ENCODE data around the gene BMS1. TPM values are rescaled to one million over a fixed set of nuclear protein-coding genes. Genes with fewer than 3 reads are reported as not detected.
A peak's percentile ranks its signal among the peaks of the same experiment; 100 is the strongest.
"Not testable (repeated sequence)": the region's sequence is repeated elsewhere in the genome, so short reads cannot be mapped to it uniquely, and the experiment has no call there.

Gene BMS1
- polyA plus RNA-seq, 3 donors, result 5.7 to 9.8 (median 7.4) TPM

DNA sequence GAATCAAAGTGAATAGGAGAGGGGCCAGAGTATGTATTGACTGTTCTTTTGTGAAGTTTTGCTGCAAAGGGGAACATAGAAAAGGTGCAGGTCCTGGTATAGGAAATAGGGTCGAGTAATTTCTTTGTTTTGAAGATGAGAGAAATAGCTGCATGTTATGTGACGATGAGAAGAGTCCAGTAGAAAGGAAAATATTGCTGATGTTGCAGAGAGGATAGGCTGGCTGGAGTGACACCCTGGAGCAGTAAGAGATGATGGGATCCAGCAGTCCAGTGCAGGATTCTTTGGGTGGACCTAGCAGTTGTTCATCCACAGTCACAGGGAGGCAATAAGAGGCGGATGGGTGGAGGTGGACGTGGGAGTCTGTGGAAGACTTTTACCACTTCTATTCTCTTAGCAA lies 2.1 kb upstream of the BMS1 start:
- WGBS, 3 donors, result 85 to 89% (median 86%) methylated on average over 4 of the region's 4 CpGs
- H3K27ac ChIP-seq (ENCODE audit: low read depth, low read length), result no peak overlapping the region

DNA sequence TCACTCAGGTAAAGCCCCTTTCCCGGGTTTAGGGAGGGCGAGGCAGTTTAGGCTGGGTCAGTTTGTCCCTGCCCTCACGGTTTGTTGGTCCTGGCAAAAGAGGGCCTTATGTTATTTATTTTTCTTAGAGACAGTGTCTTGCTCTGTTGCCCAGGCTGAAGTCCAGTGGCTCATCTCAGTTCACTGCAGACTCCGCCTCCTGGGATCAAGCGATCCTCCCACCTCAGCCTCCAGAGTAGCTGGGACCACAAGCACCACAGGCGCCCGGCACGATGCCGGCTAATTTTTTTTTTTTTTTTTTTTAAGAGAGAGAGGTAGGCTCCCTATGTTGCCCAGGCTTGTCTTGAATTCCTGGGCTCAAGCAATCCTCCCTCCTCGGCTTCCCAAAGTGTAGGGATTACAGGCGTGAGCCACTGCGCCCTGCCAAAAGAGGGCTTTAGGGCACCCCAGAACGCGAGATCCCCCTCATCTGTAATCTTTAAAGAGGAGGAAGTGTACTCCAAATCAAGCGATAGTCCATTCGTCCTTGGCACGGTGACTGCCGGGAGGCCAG lies 626 bp upstream of the BMS1 start:
- H3K27ac ChIP-seq (ENCODE audit: low read depth, low read length), result peak overlapping the region; percentile 63
- WGBS, 3 donors, result 29 to 32% (median 31%) methylated on average over 18 of the region's 18 CpGs

DNA sequence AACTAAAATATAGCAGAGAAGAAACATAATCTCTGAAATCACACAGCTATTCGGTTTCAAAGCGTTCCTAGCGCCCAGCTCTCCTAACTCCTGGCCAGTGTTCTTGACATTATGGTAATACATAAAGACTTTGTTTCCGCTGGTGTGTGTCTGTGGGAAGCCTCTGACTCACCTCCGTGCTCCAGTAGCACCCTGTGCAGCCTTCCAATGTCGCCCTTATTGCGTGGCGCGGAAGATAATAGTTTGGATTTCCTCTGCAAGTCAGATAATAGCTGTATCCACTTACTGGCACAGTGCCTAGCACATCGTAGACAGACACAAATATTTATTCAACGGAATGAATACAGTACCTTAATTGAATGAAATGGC lies 570 bp downstream of the BMS1 start:
- H3K27ac ChIP-seq (ENCODE audit: low read depth, low read length), result no peak overlapping the region
- 2 to 3% (median 3%) methylated on average over 11 of the region's 11 CpGs for WGBS, 3 donors

DNA sequence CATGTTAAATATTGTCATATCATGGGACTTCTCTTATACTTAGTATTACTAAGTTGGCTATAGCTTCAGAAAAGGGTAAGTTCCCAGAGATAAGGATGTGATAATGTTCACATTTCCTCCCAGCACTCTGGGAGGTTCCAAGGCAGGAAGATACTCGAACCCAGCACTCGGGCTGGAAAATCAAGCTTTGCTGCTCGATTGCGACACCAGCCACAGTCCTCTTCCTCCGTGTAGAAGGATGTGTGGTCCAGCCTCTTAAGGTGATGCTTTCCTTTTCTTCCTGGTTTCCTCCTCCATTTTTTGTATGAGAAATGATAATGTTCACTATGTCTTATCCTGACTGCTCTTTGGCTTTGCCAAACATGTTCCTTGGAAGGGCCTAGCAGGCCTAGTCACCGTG lies 3.2 kb downstream of the BMS1 start:
- H3K27ac ChIP-seq (ENCODE audit: low read depth, low read length), result no peak overlapping the region
- WGBS, 3 donors, result 75 to 91% (median 83%) methylated on average over 6 of the region's 6 CpGs

DNA sequence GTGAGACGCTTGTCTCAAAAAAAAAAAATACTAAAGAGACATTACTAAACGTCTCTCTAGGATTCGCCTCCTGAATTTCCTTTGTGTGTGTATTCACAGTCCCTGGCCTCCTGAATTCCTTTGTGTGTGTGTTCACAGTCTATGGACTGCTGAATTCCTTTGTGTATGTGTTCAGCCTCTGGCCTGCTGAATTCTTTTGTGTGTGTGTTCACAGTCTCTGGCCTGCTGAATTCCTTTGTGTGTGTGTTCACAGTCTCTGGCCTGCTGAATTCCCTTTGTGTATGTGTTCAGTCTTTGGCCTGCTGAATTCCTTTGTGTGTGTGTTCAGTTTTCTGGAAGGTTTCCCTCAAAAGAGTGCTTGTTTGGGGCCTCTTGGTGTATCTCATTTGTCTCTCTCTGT lies 8.2 kb downstream of the BMS1 start:
- H3K27ac ChIP-seq (ENCODE audit: low read depth, low read length), result no peak overlapping the region
- WGBS, 3 donors, result 74 to 91% (median 75%) methylated on average over 3 of the region's 3 CpGs

DNA sequence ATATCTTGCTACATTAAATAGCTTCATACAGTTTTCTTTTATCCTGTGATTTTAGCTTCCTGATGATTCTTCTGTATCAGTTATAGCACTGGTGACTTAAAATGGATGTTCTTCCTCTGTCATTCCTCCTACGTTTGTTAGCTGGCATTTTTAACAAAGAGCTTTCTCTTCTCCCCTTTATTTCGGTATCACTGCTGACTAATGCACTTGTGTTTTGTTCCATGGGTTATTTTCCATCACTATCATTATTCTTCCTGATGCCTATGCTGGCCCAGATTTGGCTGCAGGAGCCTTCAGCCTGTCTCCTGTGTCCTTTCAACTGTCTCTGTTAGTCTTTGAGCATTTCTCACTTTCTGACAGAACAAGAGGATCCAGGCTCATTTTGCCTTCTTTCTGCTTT lies 13.1 kb downstream of the BMS1 start:
- 83 to 89% (median 88%) methylated on average over 2 of the region's 2 CpGs for WGBS, 3 donors
- no peak overlapping the region for H3K27ac ChIP-seq (ENCODE audit: low read depth, low read length)

DNA sequence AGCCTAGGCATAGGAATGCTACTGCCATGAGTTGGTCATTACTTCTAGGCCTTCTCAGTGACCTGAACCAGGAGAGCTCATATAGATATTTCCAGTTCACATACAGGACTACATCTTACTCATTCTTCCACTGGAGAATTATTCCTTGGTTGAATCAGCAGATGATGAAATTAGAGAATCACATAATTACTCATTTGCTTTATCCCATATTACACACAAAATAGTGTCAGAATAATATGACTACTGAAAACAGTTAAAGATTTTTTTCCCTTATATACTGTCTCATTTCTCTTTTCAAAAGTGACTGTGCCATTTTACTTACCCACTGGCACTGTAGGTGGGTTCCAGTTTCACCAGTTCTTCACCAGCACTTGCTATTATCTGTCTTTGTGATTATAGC lies 18.5 kb downstream of the BMS1 start:
- no peak overlapping the region for H3K27ac ChIP-seq (ENCODE audit: low read depth, low read length)

DNA sequence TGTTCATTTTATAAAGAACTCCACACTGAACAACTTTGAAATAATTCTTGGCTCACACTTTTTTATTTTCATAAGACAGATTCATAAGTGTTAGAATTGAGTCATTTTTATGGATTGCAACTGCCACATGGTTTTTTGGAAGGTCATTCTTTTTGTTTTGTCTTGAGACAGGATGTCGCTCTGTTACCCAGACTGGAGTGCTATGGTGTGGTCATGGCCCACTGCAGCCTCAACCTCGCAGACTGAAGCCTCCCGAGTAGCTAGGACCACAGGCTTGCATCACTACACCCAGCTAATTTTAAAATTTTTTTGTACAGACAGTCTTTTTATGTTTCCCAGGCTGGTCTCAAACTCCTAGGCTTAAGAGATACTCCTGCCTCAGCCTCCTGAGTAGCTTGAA lies 20.3 kb downstream of the BMS1 start:
- H3K27ac ChIP-seq (ENCODE audit: low read depth, low read length), result no peak overlapping the region
- 90 to 92% (median 91%) methylated on average over 3 of the region's 3 CpGs for WGBS, 3 donors

DNA sequence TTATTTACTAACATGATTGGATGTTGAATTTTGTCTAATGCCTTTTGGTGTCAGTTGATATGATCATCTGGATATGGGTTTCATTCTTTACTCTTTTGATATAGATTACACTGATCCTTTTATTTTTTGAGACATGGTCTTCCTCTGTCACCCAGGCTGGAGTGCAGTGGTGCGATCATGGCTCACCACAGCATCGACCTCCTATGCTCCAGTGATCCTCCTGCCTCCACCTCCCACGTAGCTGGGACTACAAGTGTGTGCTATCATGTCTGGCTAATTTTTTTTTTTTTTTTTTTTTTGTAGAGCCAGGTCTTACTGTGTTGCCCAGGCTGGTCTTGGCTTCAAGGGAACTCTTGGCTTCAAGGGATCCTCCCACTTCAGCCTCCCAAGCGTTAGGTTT lies 27.1 kb downstream of the BMS1 start:
- H3K27ac ChIP-seq (ENCODE audit: low read depth, low read length), result no peak overlapping the region
- WGBS, 3 donors, result 97 to 98% (median 98%) methylated on average over 4 of the region's 4 CpGs

DNA sequence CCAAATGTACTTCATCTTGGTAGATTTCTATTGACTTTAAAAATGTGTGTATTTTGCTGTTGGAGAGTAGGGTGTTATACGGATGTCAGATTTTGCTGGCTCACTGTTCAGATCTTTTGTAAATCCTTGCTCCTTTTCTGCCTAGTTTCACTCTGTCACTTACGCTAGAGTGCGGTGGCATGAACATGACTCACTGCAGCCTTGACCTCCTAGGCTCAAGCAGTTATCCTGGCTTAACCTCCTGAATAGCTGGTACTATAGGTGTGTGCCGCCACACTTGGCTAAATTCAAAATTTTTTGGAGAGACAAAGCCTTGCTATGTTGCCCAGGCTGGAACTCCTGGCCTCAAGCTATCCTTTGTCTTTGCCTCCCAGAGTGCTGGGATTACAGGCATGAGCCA lies 29.4 kb downstream of the BMS1 start:
- H3K27ac ChIP-seq (ENCODE audit: low read depth, low read length), result no peak overlapping the region
- WGBS, 3 donors, result 98 to 99% (median 98%) methylated on average over 4 of the region's 4 CpGs

DNA sequence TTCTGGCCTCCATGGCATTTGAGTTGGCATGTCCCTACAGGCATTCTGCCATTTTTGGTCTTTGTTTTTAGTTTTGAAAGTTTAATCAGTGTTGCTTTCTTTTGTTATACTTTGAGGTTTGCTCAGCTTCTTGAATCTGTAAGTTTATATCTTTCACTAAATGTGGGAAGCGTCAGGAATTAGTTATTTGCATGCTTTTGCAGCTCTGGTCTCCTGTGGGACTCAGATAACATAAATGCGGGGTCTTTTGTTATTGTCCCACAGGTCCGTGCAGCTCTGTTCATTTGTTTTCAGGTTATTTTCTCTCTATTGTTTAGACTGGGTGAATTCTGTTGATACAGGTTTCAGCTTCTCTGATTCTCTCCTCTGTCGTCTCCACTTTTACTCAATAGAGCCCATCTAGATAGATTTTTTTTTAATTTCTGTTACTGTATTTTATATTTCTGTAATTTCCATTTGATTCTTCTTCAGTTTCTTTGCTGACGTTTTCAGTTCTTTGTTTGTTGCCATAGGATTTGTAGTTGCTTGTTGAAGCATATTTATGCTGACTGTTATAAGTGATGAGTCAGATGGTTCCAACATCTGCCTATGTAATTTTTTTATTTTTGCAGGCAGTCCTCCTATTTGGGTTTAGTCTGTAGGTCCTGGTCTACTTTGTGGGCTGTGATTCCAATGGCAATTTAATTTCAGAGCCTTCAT lies 31.5 kb downstream of the BMS1 start:
- H3K27ac ChIP-seq (ENCODE audit: low read depth, low read length), result not testable (repeated sequence)
- 90 to 97% (median 94%) methylated on average over 5 of the region's 5 CpGs for WGBS, 3 donors

DNA sequence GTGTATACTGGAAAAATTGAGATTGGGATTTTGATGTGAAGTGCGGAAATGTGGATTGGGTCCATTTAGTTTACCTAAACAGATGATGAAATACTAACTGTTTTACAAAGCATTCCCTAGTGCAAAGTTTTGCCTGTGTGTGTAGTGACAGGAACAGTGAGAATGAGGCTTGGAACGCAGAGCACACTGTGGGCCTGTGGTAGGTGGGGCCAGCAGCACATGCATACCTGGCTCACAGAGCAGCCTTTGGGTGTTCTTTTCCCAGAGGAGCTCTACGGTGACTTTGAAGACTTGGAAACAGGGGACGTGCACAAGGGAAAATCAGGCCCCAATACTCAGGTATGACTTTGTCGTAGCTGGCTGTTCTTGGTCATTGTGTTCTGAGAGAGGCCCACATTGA lies 33.7 kb downstream of the BMS1 start:
- H3K27ac ChIP-seq (ENCODE audit: low read depth, low read length), result not testable (repeated sequence)
- WGBS, 3 donors, result 82 to 85% (median 83%) methylated on average over 5 of the region's 5 CpGs

DNA sequence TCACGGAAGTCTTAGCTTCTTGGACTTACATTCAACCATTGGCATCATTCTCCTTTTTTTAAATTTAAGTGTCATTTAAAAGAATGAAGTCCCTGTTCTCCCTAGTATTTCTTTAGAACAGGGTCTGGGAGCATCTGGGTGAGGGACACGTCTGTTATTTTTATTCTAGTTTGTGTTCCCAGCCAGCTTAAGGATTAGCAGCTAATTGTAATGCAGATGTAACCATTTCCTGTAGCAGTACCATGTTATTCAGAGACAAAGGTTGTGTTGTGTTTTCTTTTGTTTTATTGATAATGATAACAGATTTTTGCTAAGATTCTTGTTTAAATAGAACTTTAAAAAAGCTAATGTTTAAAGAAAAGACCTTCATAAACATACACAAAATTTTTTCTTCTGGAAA lies 34.3 kb downstream of the BMS1 start:
- H3K27ac ChIP-seq (ENCODE audit: low read depth, low read length), result no peak overlapping the region
- WGBS, 3 donors, result 87 to 91% (median 91%) methylated on average over 2 of the region's 2 CpGs

DNA sequence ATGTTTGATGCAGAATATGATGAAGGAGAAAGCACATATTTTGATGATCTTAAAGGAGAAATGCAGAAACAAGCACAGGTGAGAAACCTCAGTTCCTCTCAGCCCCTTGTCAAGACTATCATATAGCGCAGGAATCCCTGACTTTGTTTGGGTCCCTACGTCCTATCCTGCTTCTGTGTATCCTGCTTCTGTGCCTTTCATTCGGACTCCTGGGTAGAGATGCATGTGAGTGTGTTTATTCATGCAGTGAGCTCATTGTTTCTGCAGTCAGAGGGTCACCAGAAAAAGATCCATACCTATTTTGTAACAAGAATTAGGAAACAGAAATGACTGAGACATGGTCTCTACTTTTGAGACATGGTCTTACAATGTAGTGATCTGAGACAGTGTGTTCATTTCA lies 34.8 kb downstream of the BMS1 start:
- 89 to 92% (median 90%) methylated on average over 3 of the region's 3 CpGs for WGBS, 3 donors
- H3K27ac ChIP-seq (ENCODE audit: low read depth, low read length), result not testable (repeated sequence)

DNA sequence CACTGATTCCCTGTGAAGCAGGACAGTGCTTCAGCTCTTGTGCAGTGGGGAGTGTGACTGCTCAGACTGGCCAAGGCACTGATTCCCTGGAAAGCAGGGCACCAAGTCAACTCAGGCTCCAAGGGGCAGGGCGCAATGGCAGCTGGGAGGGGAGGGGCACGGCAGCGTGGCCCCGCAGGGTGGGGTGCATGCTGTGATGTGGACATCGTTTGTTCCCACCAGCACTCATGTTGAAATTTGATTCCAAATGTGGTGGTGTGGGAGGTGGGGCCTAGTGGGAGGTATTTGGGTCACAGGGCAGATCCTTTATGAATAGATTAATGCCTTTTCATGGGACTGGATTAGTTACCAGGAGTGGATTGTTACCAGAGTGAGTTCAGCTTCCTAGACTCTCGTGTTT lies 44.2 kb downstream of the BMS1 start:
- 74 to 76% (median 76%) methylated on average over 6 of the region's 6 CpGs for WGBS, 3 donors
- not testable (repeated sequence) for H3K27ac ChIP-seq (ENCODE audit: low read depth, low read length)

DNA sequence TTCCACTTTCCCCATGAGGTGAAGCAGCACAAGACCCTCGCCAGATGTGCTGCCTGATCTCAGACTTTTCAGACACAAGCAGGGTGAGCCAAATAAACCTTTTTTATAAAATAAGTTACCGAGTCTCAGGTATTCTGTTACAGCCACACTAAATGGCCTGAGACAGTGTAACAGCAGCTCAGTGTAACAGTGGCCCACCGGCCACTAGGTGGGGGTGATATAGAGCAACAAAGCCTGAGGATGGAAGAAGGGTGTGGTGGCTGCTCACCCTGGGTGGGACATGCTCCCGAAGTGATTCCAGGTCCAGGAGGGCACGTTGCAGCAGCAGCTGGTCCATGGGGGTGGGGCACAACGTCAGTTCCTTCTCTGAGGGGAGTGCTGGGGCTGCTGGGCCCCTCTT lies 44.6 kb downstream of the BMS1 start:
- WGBS, 3 donors, result 64 to 69% (median 67%) methylated on average over 6 of the region's 6 CpGs
- H3K27ac ChIP-seq (ENCODE audit: low read depth, low read length), result no peak overlapping the region

DNA sequence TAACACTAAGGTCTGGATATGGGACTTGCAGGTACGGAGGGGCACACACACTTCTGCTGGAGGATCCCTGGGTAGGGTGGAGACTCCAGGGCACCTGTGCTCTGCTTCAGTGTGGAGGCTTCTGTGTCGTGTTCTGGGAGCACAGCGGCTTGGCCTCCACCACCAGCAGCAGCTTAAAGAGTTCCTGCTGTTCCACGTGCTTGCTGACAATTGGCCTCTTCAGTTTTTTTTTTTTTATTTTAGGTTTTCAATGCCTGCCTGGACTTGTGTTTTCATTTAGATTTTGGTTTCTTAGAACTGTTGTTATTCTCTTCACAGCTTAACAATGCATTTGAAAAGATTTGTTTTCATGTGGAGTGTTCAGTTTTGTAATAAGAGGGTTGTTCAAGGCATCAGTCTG lies 45.8 kb downstream of the BMS1 start:
- not testable (repeated sequence) for H3K27ac ChIP-seq (ENCODE audit: low read depth, low read length)
- WGBS, 3 donors, result 84 to 92% (median 86%) methylated on average over 4 of the region's 4 CpGs

DNA sequence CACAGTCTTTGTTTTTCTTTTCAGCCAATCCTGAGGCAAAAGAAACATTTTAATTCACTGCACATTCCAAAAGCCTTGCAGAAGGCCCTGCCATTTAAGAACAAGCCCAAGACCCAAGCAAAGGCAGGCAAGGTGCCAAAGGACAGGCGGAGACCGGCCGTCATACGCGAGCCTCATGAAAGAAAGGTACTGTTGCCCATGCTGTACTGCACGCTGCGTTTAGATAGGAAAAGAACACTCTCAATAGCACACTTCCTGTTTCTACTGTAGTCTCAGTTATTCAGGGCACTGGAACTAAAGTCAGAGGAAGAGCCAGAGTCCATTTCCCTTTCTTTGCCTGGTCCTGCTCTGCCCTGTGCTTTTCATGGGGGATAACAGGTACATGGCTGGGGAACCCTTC lies 47.6 kb downstream of the BMS1 start:
- 68 to 83% (median 73%) methylated on average over 7 of the region's 7 CpGs for WGBS, 3 donors

DNA sequence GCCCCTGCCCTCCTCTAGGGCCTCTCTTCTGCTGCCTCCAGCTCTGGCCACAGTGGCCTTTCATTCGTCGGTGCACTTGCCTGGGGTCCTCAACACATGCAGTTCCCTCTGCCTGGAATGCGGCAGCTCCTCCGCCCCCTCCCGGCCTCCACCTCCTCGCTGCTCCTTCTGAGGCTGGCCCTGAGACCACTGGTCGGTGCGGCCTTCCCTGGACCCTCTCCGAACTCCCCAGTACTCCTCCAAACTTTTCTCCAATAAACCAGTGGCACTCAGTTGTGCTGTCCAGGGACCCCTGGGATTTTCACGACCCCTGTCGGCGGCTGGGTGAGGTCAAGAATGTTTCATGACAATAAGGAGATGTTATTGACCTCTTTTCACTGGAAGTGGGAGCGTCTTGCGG lies 53.5 kb downstream of the BMS1 start:
- WGBS, 3 donors, result 42 to 63% (median 59%) methylated on average over 14 of the region's 14 CpGs
- no peak overlapping the region for H3K27ac ChIP-seq (ENCODE audit: low read depth, low read length)

More for the DNA sequence above, 47.6 kb downstream of the BMS1 start:
- H3K27ac ChIP-seq (ENCODE audit: low read depth, low read length), result no peak overlapping the region

DNA sequence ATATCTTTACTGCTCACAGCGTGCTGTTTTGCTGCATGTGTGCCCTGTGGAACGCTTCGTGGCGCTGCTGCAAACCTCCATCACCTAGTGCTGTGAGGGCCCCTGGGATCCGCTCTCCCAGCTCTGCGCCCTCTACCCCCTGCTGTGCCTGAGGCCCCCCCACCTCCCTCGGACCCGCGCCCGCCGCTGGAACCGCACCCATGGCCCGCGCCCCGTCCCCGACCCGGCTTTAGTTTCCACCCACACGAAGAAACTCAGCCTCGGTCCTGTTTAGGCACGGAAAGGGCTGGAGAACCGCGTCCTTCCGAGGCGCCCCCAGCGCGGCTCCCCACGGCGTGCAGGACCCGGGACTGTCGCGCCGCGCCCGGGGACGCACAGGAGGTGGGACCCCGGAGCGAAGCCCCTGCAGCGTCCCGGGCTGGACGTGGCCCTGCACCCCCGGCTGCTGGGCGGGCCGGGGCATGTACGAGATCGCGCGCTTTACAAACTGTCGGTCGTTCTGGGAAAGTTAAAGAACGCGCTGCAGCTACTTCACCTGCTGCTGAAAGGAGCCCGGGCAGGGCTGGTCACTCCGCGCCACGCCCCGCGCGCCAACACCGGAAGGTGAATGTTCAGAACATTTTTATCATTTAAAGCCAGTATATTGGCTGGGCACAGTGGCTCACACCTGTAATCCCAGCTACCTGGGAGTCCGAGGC lies 54.3 kb downstream of the BMS1 start:
- H3K27ac ChIP-seq (ENCODE audit: low read depth, low read length), result no peak overlapping the region
- WGBS, 3 donors, result 1 to 5% (median 3%) methylated on average over 60 of the region's 60 CpGs
